Measurements from ENCODE around the gene MXD4.

GRCh38 chr4:2259541-2260343 lies 2.2 kb downstream of the MXD4 start:
- no peak for TF ChIP-seq CTCF (conservative IDR thresholded peaks at IDR 0.05 in 1 of 2, IDR thresholded peaks at IDR 0.05 in 1 of 2; ENCODE audit: extremely low read depth in 1 of 2, insufficient read depth in 1 of 2, low read depth in 1 of 2, low read length in 2 of 2)
- TF ChIP-seq EZH2 (IDR thresholded peaks at IDR 0.05; ENCODE audit: borderline replicate concordance, low read length) = no peak
